ENCODE results near the gene MAD1L1.

DNA sequence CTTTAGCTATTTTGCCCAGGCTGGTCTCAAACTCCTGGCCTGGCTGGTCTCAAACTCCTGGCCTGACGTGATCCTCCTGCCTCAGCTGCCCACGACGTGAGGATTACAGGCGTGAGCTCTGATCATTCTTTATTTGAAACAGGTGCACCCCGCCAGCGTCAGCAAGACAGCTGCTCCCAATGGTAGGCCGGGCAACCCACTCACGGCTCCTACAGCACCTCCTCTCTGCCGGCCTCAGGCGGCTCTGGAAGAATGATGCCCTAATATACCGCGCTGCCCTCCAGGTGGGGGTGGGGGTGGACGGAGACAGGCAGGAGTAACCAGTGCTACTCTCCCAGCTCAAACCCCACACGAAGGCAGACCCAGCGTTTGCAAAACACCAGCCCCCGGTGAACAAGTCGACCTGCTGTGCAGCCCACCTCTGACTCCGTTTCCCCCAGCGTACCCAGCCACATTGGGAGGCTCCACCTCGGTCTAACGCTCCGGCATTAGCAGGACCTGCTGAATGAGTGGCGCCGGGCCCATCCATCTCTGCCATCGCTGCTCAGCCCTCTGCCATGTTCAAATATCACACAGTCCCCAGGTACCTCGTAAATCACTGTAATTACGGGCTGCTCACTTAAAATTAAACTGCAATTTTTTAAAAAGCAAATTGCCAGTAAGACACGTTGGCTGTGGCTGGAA is 414.0 kb downstream of the MAD1L1 start:
- TF ChIP-seq, protein P1, sequence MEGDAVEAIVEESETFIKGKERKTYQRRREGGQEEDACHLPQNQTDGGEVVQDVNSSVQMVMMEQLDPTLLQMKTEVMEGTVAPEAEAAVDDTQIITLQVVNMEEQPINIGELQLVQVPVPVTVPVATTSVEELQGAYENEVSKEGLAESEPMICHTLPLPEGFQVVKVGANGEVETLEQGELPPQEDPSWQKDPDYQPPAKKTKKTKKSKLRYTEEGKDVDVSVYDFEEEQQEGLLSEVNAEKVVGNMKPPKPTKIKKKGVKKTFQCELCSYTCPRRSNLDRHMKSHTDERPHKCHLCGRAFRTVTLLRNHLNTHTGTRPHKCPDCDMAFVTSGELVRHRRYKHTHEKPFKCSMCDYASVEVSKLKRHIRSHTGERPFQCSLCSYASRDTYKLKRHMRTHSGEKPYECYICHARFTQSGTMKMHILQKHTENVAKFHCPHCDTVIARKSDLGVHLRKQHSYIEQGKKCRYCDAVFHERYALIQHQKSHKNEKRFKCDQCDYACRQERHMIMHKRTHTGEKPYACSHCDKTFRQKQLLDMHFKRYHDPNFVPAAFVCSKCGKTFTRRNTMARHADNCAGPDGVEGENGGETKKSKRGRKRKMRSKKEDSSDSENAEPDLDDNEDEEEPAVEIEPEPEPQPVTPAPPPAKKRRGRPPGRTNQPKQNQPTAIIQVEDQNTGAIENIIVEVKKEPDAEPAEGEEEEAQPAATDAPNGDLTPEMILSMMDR (conservative IDR thresholded peaks at IDR 0.05) = no peak
- no peak for TF ChIP-seq ZFX (IDR thresholded peaks at IDR 0.05)

Data from C4-2B (cell line).